GM12872 (cell line): ENCODE data around the gene MAP6.

Experiments
- CTCF ChIP-seq: IDR thresholded peaks from 3 replicates; pipeline ENCODE4 v1.5.1; 2011; ENCODE audit warnings: low read depth, mild to moderate bottlenecking, low read length, moderate library complexity; ENCODE audit not compliant: insufficient read depth

Gene MAP6

GRCh38 chr11:75596914-75597313 lies 71.9 kb downstream of the MAP6 start:
- no peak for TF ChIP-seq CTCF

GRCh38 chr11:75595429-75595828 lies 73.4 kb downstream of the MAP6 start:
- TF ChIP-seq CTCF = no peak

- TF ChIP-seq CTCF = no peak
Observed at GRCh38 chr11:75594211-75594610, 74.6 kb downstream of the MAP6 start.

- TF ChIP-seq CTCF = no peak
Observed at GRCh38 chr11:75593286-75593915, 75.4 kb downstream of the MAP6 start.

GRCh38 chr11:75592715-75593114 lies 76.1 kb downstream of the MAP6 start:
- TF ChIP-seq CTCF = no peak

- no peak for TF ChIP-seq CTCF
Observed at GRCh38 chr11:75591966-75592365, 76.9 kb downstream of the MAP6 start.

- no peak for TF ChIP-seq CTCF
Observed at GRCh38 chr11:75591371-75591770, 77.5 kb downstream of the MAP6 start.
